Neuronal stem cell (in vitro differentiated cells): ENCODE data around the gene KCTD21.

ENCODE experiments used
- DNase-seq: peaks from one replicate; pipeline ENCODE4 v3.0.0-alpha.2; 2013; ENCODE audit warnings: low spot score
- H2AFZ ChIP-seq: one replicate; pipeline ENCODE4 v1.6.1; 2013; ENCODE audit warnings: mild to moderate bottlenecking, low read length, inconsistent platforms
- H2AK5ac ChIP-seq: 2 replicates; pipeline ENCODE4 v1.6.1; 2013; ENCODE audit warnings: low read depth, mild to moderate bottlenecking, inconsistent platforms, low read length, moderate library complexity, mixed read lengths
- H2BK120ac ChIP-seq: 2 replicates; pipeline ENCODE4 v1.6.1; 2013; ENCODE audit warnings: low read depth, mild to moderate bottlenecking, inconsistent platforms, low read length, moderate library complexity, mixed read lengths
- H2BK12ac ChIP-seq: one replicate; pipeline ENCODE4 v1.6.1; 2013; ENCODE audit warnings: low read length, inconsistent platforms
- H2BK15ac ChIP-seq: 2 replicates; pipeline ENCODE4 v1.6.1; 2013; ENCODE audit warnings: mild to moderate bottlenecking, low read length, inconsistent platforms, mixed read lengths
- H2BK5ac ChIP-seq: one replicate; pipeline ENCODE4 v1.6.1; 2013; ENCODE audit warnings: inconsistent platforms, mild to moderate bottlenecking, low read length, moderate library complexity
- H3K14ac ChIP-seq: one replicate; pipeline ENCODE4 v1.6.1; 2013; ENCODE audit warnings: low read length, inconsistent platforms
- H3K18ac ChIP-seq: 2 replicates; pipeline ENCODE4 v1.6.1; 2013; ENCODE audit warnings: low read length, inconsistent platforms
- H3K23ac ChIP-seq: 2 replicates; pipeline ENCODE4 v1.6.1; 2013; ENCODE audit warnings: low read depth, mild to moderate bottlenecking, mixed read lengths, low read length, inconsistent platforms; ENCODE audit not compliant: poor library complexity
- H3K27ac ChIP-seq: replicated peaks from 3 replicates; pipeline ENCODE4 v1.5.1; 2013; ENCODE audit warnings: low read length, inconsistent platforms
- H3K27me3 ChIP-seq, 3 experiments: 2 replicates each; pipeline ENCODE4 v1.6.1; 2013; ENCODE audit warnings: low read length in 3 of 3, mild to moderate bottlenecking in 2 of 3, inconsistent platforms in 1 of 3, low read depth in 1 of 3, mixed read lengths in 1 of 3, moderate library complexity in 1 of 3; ENCODE audit not compliant: control insufficient read depth in 3 of 3, insufficient read depth in 3 of 3
- H3K36me3 ChIP-seq, 2 donors: replicated peaks in 1 of 2; 2 replicates each; pipeline ENCODE4 v1.6.1; 2013; ENCODE audit warnings: low read length in 2 of 2; ENCODE audit not compliant: control insufficient read depth in 2 of 2, insufficient read depth in 2 of 2
- H3K4ac ChIP-seq: 2 replicates; pipeline ENCODE4 v1.6.1; 2013; ENCODE audit warnings: inconsistent platforms, mild to moderate bottlenecking, low read length, moderate library complexity
- H3K4me1 ChIP-seq, 2 donors: 1 replicate in 1 of 2; 2 replicates in 1 of 2; pipeline ENCODE4 v1.6.1; 2013; ENCODE audit warnings: low read length in 2 of 2, low read depth in 1 of 2; ENCODE audit not compliant: control insufficient read depth in 2 of 2, insufficient read depth in 1 of 2
- H3K4me2 ChIP-seq: one replicate; pipeline ENCODE4 v1.6.1; 2013; ENCODE audit warnings: mild to moderate bottlenecking, low read length, inconsistent platforms; ENCODE audit not compliant: insufficient read depth, poor library complexity, severe bottlenecking
- H3K4me3 ChIP-seq, 2 donors: 2 replicates each; pipeline ENCODE4 v1.5.1; 2013; ENCODE audit warnings: low read length in 2 of 2, mild to moderate bottlenecking in 2 of 2, inconsistent platforms in 1 of 2, moderate library complexity in 1 of 2
- H3K79me1 ChIP-seq: one replicate; pipeline ENCODE4 v1.6.1; 2013; ENCODE audit warnings: low read depth, mild to moderate bottlenecking, inconsistent platforms, low read length, moderate library complexity
- H3K9ac ChIP-seq: one replicate; pipeline ENCODE4 v1.6.1; 2013; ENCODE audit warnings: mild to moderate bottlenecking, low read depth, low read length, inconsistent platforms; ENCODE audit not compliant: poor library complexity
- H3K9me3 ChIP-seq, 2 donors: replicated peaks in 1 of 2; 2 replicates each; pipeline versions ENCODE3 to v1.6.1; 2013; ENCODE audit warnings: low read length in 2 of 2, mild to moderate bottlenecking in 2 of 2, inconsistent platforms in 1 of 2, low read depth in 1 of 2, mixed read lengths in 1 of 2, moderate library complexity in 1 of 2; ENCODE audit not compliant: control insufficient read depth in 2 of 2, insufficient read depth in 1 of 2
- H4K8ac ChIP-seq: one replicate; pipeline ENCODE4 v1.6.1; 2013; ENCODE audit warnings: low read depth, mild to moderate bottlenecking, inconsistent platforms, low read length, moderate library complexity
- H4K91ac ChIP-seq: one replicate; pipeline ENCODE4 v1.6.1; 2013; ENCODE audit warnings: low read length, low read depth, mild to moderate bottlenecking, inconsistent platforms; ENCODE audit not compliant: poor library complexity
- whole genome bisulfite sequencing, 2 donors: extraction: QIAGEN DNeasy Blood & Tissue Kit; methylation state at CpG; one replicate each; pipeline ENCODE4 v1.1.7; 2013; ENCODE audit warnings: missing lambda C conversion rate in 2 of 2, mixed read lengths in 1 of 2; ENCODE audit not compliant: insufficient read length in 2 of 2, insufficient replicate concordance in 1 of 2; ENCODE audit errors: extremely low coverage in 2 of 2; 5-methylcytosine and 5-hydroxymethylcytosine counted together

KCTD21 gene

GRCh38 chr11:78199653-78200015 lies 11.2 kb upstream of the KCTD21 start:
- Histone ChIP-seq H3K9ac (no peak overlapping the region), H3K4me3 (no peak overlapping the region), H2BK15ac (no peak overlapping the region), H3K4me2 (no peak overlapping the region), H2BK120ac (no peak overlapping the region), H3K18ac (no peak overlapping the region), H3K4me1 (peaks cover 0 to 2% of the 10 kb centered on the region in 2 donors), H2AFZ (no peak overlapping the region), H2BK5ac (no peak overlapping the region), H2BK12ac (no peak overlapping the region), H2AK5ac (no peak overlapping the region), H3K9me3 (no peaks in the 10 kb centered on the region), H3K4ac (no peak overlapping the region), H4K8ac (no peak overlapping the region), H3K79me1 (peaks cover 6% of the 10 kb centered on the region), H3K14ac (no peak overlapping the region), H4K91ac (no peak overlapping the region), H3K36me3 (peaks cover 0 to 23% of the 10 kb centered on the region in 2 donors), H3K23ac (no peak overlapping the region), H3K27me3 (no peaks in the 10 kb centered on the region), H3K27ac (no peak overlapping the region)
- DNase-seq, result no peak
- no CpG with 5 or more reads among the region's 5 CpGs for WGBS, 2 donors

GRCh38 chr11:78199015-78199652 lies 10.7 kb upstream of the KCTD21 start:
- Histone ChIP-seq H3K4me3 (no peak overlapping the region), H2BK5ac (no peak overlapping the region), H3K27ac (no peak overlapping the region), H2AK5ac (no peak overlapping the region), H2BK12ac (no peak overlapping the region), H3K36me3 (peaks cover 0 to 23% of the 10 kb centered on the region in 2 donors), H3K18ac (peak overlapping the region; percentile 33), H3K4ac (no peak overlapping the region), H3K9me3 (no peaks in the 10 kb centered on the region), H3K14ac (peak overlapping the region; percentile 92), H2BK120ac (no peak overlapping the region), H4K91ac (no peak overlapping the region), H3K23ac (no peak overlapping the region), H3K9ac (no peak overlapping the region), H2BK15ac (no peak overlapping the region), H2AFZ (no peak overlapping the region), H3K4me1 (peaks cover 0 to 2% of the 10 kb centered on the region in 2 donors), H3K4me2 (no peak overlapping the region), H3K27me3 (no peaks in the 10 kb centered on the region), H4K8ac (no peak overlapping the region), H3K79me1 (peaks cover 6% of the 10 kb centered on the region)
- no CpG with 5 or more reads among the region's 6 CpGs for WGBS, 2 donors
- DNase-seq, result no peak

- H3K4me1 ChIP-seq, result peaks cover 0 to 2% of the 10 kb centered on the region in 2 donors
- DNase-seq, result no peak
- peak overlapping the region; percentile 25 for H3K9ac ChIP-seq
- H3K4me2 ChIP-seq, result no peak overlapping the region
- peak overlapping the region; percentile 2 for H2AK5ac ChIP-seq
- WGBS, 2 donors, result no CpG with 5 or more reads among the region's 8 CpGs
- no peak overlapping the region for H2BK120ac ChIP-seq
- no peak overlapping the region for H3K4me3 ChIP-seq
- H2BK5ac ChIP-seq, result peak overlapping the region; percentile 54
- H3K27me3 ChIP-seq, result no peaks in the 10 kb centered on the region
- H3K36me3 ChIP-seq, result peaks cover 0 to 23% of the 10 kb centered on the region in 2 donors
- H3K23ac ChIP-seq, result peak overlapping the region; percentile 26
- no peak overlapping the region for H3K27ac ChIP-seq
- H3K4ac ChIP-seq, result no peak overlapping the region
- no peak overlapping the region for H2BK15ac ChIP-seq
- H3K79me1 ChIP-seq, result peaks cover 6% of the 10 kb centered on the region
- no peak overlapping the region for H2BK12ac ChIP-seq
- H3K14ac ChIP-seq, result no peak overlapping the region
- H3K18ac ChIP-seq, result no peak overlapping the region
- H2AFZ ChIP-seq, result no peak overlapping the region
- no peaks in the 10 kb centered on the region for H3K9me3 ChIP-seq
- no peak overlapping the region for H4K8ac ChIP-seq
- H4K91ac ChIP-seq, result no peak overlapping the region
Observed at GRCh38 chr11:78197816-78198215, 9.4 kb upstream of the KCTD21 start.

GRCh38 chr11:78196661-78197091 lies 8.2 kb upstream of the KCTD21 start:
- no peaks in the 10 kb centered on the region for H3K9me3 ChIP-seq
- H4K91ac ChIP-seq, result no peak overlapping the region
- H2BK5ac ChIP-seq, result no peak overlapping the region
- H3K14ac ChIP-seq, result no peak overlapping the region
- H2BK120ac ChIP-seq, result no peak overlapping the region
- peaks cover 0 to 23% of the 10 kb centered on the region in 2 donors for H3K36me3 ChIP-seq
- no peak overlapping the region for H2AK5ac ChIP-seq
- no peak overlapping the region for H4K8ac ChIP-seq
- peaks cover 6% of the 10 kb centered on the region for H3K79me1 ChIP-seq
- no peak overlapping the region for H3K4me2 ChIP-seq
- no peak overlapping the region for H3K27ac ChIP-seq
- H2AFZ ChIP-seq, result no peak overlapping the region
- no CpG with 5 or more reads among the region's 40 CpGs for WGBS, 2 donors
- no peak for DNase-seq
- H3K18ac ChIP-seq, result no peak overlapping the region
- H2BK12ac ChIP-seq, result no peak overlapping the region
- no peaks in the 10 kb centered on the region for H3K27me3 ChIP-seq
- H3K4me1 ChIP-seq, result peaks cover 4 to 9% of the 10 kb centered on the region in 2 donors
- no peak overlapping the region for H3K4ac ChIP-seq
- H3K4me3 ChIP-seq, result no peak overlapping the region
- no peak overlapping the region for H2BK15ac ChIP-seq
- no peak overlapping the region for H3K23ac ChIP-seq
- no peak overlapping the region for H3K9ac ChIP-seq
